GM12878 (cell line): Measurements from ENCODE around the gene MTHFD1. TPM values are rescaled to one million over a fixed set of nuclear protein-coding genes. Genes with fewer than 3 reads are reported as not detected.

ENCODE experiments used
- ATAC-seq: fragments of 200-7000 bp; cut with Tn5 transposase; 3 replicates; pipeline ENCODE4 v1.9.1; 2020; ENCODE audit warnings: mild to moderate bottlenecking, moderate library complexity
- BruUV-seq: library from RNA; stranded (reverse); fragments of 400-500 nt; replicated peaks from 2 replicates; lab custom pipeline; 2021; lab: Mats Ljungman, UMichigan
- CTCF ChIA-PET: fragments of 300-600 bp; sonication (Branson Sonifier 250); formaldehyde crosslinking; extraction: SDS; loops from one replicate; lab custom pipeline; 2021; ENCODE audit warnings: inconsistent platforms; lab: Yijun Ruan, JAX
- POLR2A ChIA-PET: fragments of 350-600 bp; formaldehyde crosslinking; extraction: SDS; loops from one replicate; lab custom pipeline; 2021; ENCODE audit warnings: inconsistent platforms; lab: Charles Lee
- RAD21 ChIA-PET: fragments of 300-600 bp; sonication (Branson Sonifier 250); formaldehyde crosslinking; loops from one replicate; lab custom pipeline; 2023; ENCODE audit warnings: antibody characterized with exemption; ENCODE audit not compliant: unreplicated experiment; lab: Charles Lee
- SMC1A ChIA-PET: fragments of 300-600 bp; sonication (Branson Sonifier 250); formaldehyde crosslinking; loops from one replicate; lab custom pipeline; 2023; ENCODE audit not compliant: unreplicated experiment, uncharacterized antibody; lab: Charles Lee
- DNase-seq: peaks from one replicate; pipeline ENCODE4 v3.0.0-alpha.2; 2011; ENCODE audit warnings: low read depth, low spot score
- FAIRE-seq: peaks from 3 replicates; lab custom pipeline; 2011; peaks lifted over from hg19 to GRCh38; lab: Jason Lieb, UNC
- H2AFZ ChIP-seq: 2 replicates; pipeline ENCODE4 v1.6.0; 2011; ENCODE audit warnings: low read depth, low read length, control low read depth; ENCODE audit not compliant: control insufficient read depth
- H3K27ac ChIP-seq: 2 replicates; pipeline ENCODE4 v1.5.1; 2011; ENCODE audit warnings: control low read depth; ENCODE audit not compliant: control insufficient read depth, insufficient read depth
- H3K27me3 ChIP-seq, 2 experiments: replicated peaks in 1 of 2; 2 replicates each; pipeline versions ENCODE4 v1.6.0 to v1.6.1; 2011; ENCODE audit warnings: low read length in 1 of 2; ENCODE audit not compliant: control insufficient read depth in 2 of 2, insufficient read depth in 2 of 2
- H3K36me3 ChIP-seq, 2 experiments: 2 replicates each; pipeline ENCODE4 v1.5.1; 2011; ENCODE audit warnings: low read length in 1 of 2; ENCODE audit not compliant: control insufficient read depth in 2 of 2, insufficient read depth in 2 of 2
- H3K4me1 ChIP-seq: 2 replicates; pipeline ENCODE4 v1.6.1; 2011; ENCODE audit warnings: mild to moderate bottlenecking, low read length, moderate library complexity, mixed read lengths; ENCODE audit not compliant: control insufficient read depth, insufficient read depth
- H3K4me2 ChIP-seq: 2 replicates; pipeline ENCODE4 v1.6.0; 2011; ENCODE audit warnings: control low read depth; ENCODE audit not compliant: control insufficient read depth, insufficient read depth
- H3K4me3 ChIP-seq: fragments of 200-600 bp; sonication (generic); 2 replicates; pipeline ENCODE4 v1.5.1; 2016
- H3K79me2 ChIP-seq: 2 replicates; pipeline ENCODE4 v1.6.0; 2011; ENCODE audit warnings: low read length; ENCODE audit not compliant: control insufficient read depth, insufficient read depth
- H3K9ac ChIP-seq: 2 replicates; pipeline ENCODE4 v1.8.0; 2011; ENCODE audit warnings: low read length, control low read depth, mixed read lengths; ENCODE audit not compliant: control insufficient read depth, insufficient read depth
- H3K9me3 ChIP-seq: replicated peaks from 3 replicates; pipeline ENCODE4 v1.5.1; 2011; ENCODE audit warnings: mild to moderate bottlenecking, low read length; ENCODE audit not compliant: control insufficient read depth, insufficient read depth
- H4K20me1 ChIP-seq: 2 replicates; pipeline ENCODE4 v1.6.0; 2011; ENCODE audit not compliant: control insufficient read depth, insufficient read depth
- BHLHE40 ChIP-seq, 2 experiments: fragments of 450-650 bp in 1 of 2; IDR thresholded peaks; 2 replicates each; pipeline ENCODE4 v1.6.1; 2011 to 2017; ENCODE audit warnings: low read depth in 2 of 2, borderline replicate concordance in 1 of 2, improper control_type of control experiment in 1 of 2, low read length in 1 of 2, mild to moderate bottlenecking in 1 of 2
- BMI1 ChIP-seq: fragments of 450-650 bp; IDR thresholded peaks from 2 replicates; pipeline ENCODE4 v1.6.1; 2016; ENCODE audit warnings: mild to moderate bottlenecking, moderate library complexity, borderline replicate concordance
- E2F8 ChIP-seq: fragments of 450-650 bp; IDR thresholded peaks from 2 replicates; pipeline ENCODE4 v1.6.1; 2018; ENCODE audit warnings: mild to moderate bottlenecking, low read depth, moderate library complexity; ENCODE audit not compliant: partially characterized antibody
- JUND ChIP-seq: IDR thresholded peaks from 2 replicates; pipeline ENCODE4 v1.6.1; 2012; ENCODE audit warnings: low read depth, mild to moderate bottlenecking, low read length, improper control_type of control experiment, moderate library complexity
- MEF2B ChIP-seq: fragments of 450-650 bp; IDR thresholded peaks from 2 replicates; pipeline ENCODE4 v1.6.1; 2018; ENCODE audit warnings: mild to moderate bottlenecking, moderate library complexity; ENCODE audit not compliant: partially characterized antibody, poor library complexity, severe bottlenecking
- NFXL1 ChIP-seq: fragments of 450-650 bp; IDR thresholded peaks from 2 replicates; pipeline ENCODE4 v1.6.1; 2017; ENCODE audit warnings: antibody characterized with exemption, mild to moderate bottlenecking, borderline replicate concordance
- NKRF ChIP-seq: fragments of 450-650 bp; conservative IDR thresholded peaks from 2 replicates; pipeline ENCODE4 v1.6.1; 2017; ENCODE audit warnings: mild to moderate bottlenecking, moderate library complexity
- POLR2AphosphoS5 ChIP-seq: IDR thresholded peaks from 2 replicates; pipeline ENCODE4 v1.6.1; 2011; ENCODE audit warnings: mild to moderate bottlenecking, low read length, inconsistent platforms
- RAD21 ChIP-seq: IDR thresholded peaks from 2 replicates; pipeline ENCODE4 v1.6.1; 2011; ENCODE audit warnings: mild to moderate bottlenecking, low read depth, low read length, moderate library complexity; ENCODE audit not compliant: insufficient read depth
- RBBP5 ChIP-seq: fragments of 200-600 bp; sonication (generic); conservative IDR thresholded peaks from 2 replicates; pipeline ENCODE4 v1.6.1; 2016
- STAT1 ChIP-seq: fragments of 450-650 bp; conservative IDR thresholded peaks from 2 replicates; pipeline ENCODE4 v1.6.1; 2014; ENCODE audit warnings: antibody characterized with exemption, mild to moderate bottlenecking
- TCF12 ChIP-seq: IDR thresholded peaks from 2 replicates; pipeline ENCODE4 v1.6.1; 2011; ENCODE audit warnings: low read depth, mild to moderate bottlenecking, low read length
- USF2 ChIP-seq: IDR thresholded peaks from 2 replicates; pipeline ENCODE4 v1.6.1; 2011; ENCODE audit warnings: low read depth, low read length, improper control_type of control experiment, borderline replicate concordance
- ZNF592 ChIP-seq: fragments of 450-650 bp; IDR thresholded peaks from 2 replicates; pipeline ENCODE4 v1.6.1; 2017; ENCODE audit warnings: mild to moderate bottlenecking, moderate library complexity
- WGBS: methylation state at CpG from one replicate; pipeline ENCODE4 v1.1.6; 2016; ENCODE audit warnings: low lambda C conversion rate; ENCODE audit not compliant: insufficient replicate concordance, insufficient coverage; ENCODE audit errors: missing lambda C conversion rate; 5-methylcytosine and 5-hydroxymethylcytosine counted together
- in situ Hi-C: fragments of 300-500 bp; cut with MboI; formaldehyde crosslinking; loops from 9 replicates; pipeline ENCODE4 v1.14.3; 2018; ENCODE audit warnings: mixed read lengths
- intact Hi-C: fragments of 100-400 bp; cut with micrococcal nuclease; formaldehyde crosslinking; loops from one replicate; pipeline ENCODE4 v1.14.2; 2022; ENCODE audit not compliant: unreplicated experiment
- polyA plus RNA-seq, 11 experiments: library from polyadenylated mRNA; depleted of rRNA in 4 of 11; unstranded in 6 of 11; stranded (reverse) in 5 of 11; fragments of >200 nt; fragmentation: Nextera tagmentation in 4 of 11; fragmentation: Illumina TruSeq in 1 of 11; extraction: Ambion mirVana in 4 of 11; extraction: Trizol in 1 of 11; gene quantifications; 1 replicate in 1 of 11; 2 replicates in 10 of 11; pipeline versions ENCODE4 v1.2.1 to v1.2.3, GENCODE V29; 2011 to 2016; ENCODE audit warnings: inconsistent platforms in 2 of 11, missing spikeins in 2 of 11, low read depth in 1 of 11
- total RNA-seq, 4 experiments: library from RNA; depleted of rRNA in 3 of 4; stranded (reverse); fragments of >200 nt in 3 of 4; fragmentation: Illumina TruSeq in 1 of 4; extraction: Trizol in 1 of 4; gene quantifications; 2 replicates each; pipeline versions ENCODE4 v1.2.1 to v1.2.3, GENCODE V29; 2013 to 2021

Gene MTHFD1
- total and polyA plus RNA-seq, 10 of the 15 experiments (the other 5 are each of a cell fraction or from before 2014, with no cell fraction given) = 99.3 to 310 (median 173) TPM

GRCh38 chr14:64412237-64412636 lies 24.1 kb downstream of the MTHFD1 start:
- ChIA-PET SMC1A (interaction anchor here (1.0 to 1.2 kb wide), 4 partner anchors 9 to 91 kb away, joined by 3 to 4 read pairs (median 4); no protein-coding TSS in a partner anchor), CTCF (interaction anchor here (0.6 to 1.9 kb wide), 3 partner anchors 18 to 62 kb away, joined by 3 to 8 read pairs (median 3); no protein-coding TSS in a partner anchor), RAD21 (interaction anchor here (1.0 kb wide), 1 partner anchor 68 kb away, joined by 5 read pairs; no protein-coding TSS in a partner anchor), POLR2A (interaction anchor here (0.7 to 1.3 kb wide), 3 partner anchors 25 to 54 kb away, joined by 4 to 7 read pairs (median 6); no protein-coding TSS in a partner anchor)
- ATAC-seq = no peak
- no peaks in the 10 kb centered on the region for H3K9me3 ChIP-seq
- in situ Hi-C loops (no loop called here), intact Hi-C loops (no loop called here)
- H3K36me3 ChIP-seq = peaks cover 10 to 27% of the 10 kb centered on the region in 2 experiments
- H3K27me3 ChIP-seq = no peaks in the 10 kb centered on the region
- FAIRE-seq = no peak
- H3K4me3 ChIP-seq = no peak overlapping the region
- H2AFZ ChIP-seq = no peak overlapping the region
- H4K20me1 ChIP-seq = no peaks in the 10 kb centered on the region
- peaks cover 16% of the 10 kb centered on the region for H3K79me2 ChIP-seq
- H3K27ac ChIP-seq = no peak overlapping the region
- WGBS = 55% methylated on average over 1 of the region's 1 CpG
- BruUV-seq = no TSS peak
- no peak overlapping the region for H3K4me2 ChIP-seq
- DNase-seq = no peak
- H3K4me1 ChIP-seq = peaks cover 9% of the 10 kb centered on the region
- H3K9ac ChIP-seq = no peak overlapping the region
- TF ChIP-seq USF2 (no peak), ZNF592 (no peak), MEF2B (no peak), E2F8 (no peak), BMI1 (no peak), NKRF (no peak), RAD21 (no peak), JUND (no peak), POLR2AphosphoS5 (no peak), RBBP5 (no peak), NFXL1 (no peak), TCF12 (no peak), STAT1 (no peak), BHLHE40 (IDR thresholded peaks at IDR 0.05; ENCODE audit: borderline replicate concordance in 1 of 2, low read depth in 2 of 2, low read length in 1 of 2) (no peak)
